GM12878 (cell line): Measurements from ENCODE around the gene ARHGEF3.

Experiments used
- ETV6 ChIP-seq, 2 experiments: fragments of 450-650 bp in 1 of 2; IDR thresholded peaks in 1 of 2; conservative IDR thresholded peaks in 1 of 2; 2 replicates each; pipeline ENCODE4 v1.6.1; 2014; ENCODE audit warnings: antibody characterized with exemption in 1 of 2, borderline replicate concordance in 1 of 2, low read depth in 1 of 2, mild to moderate bottlenecking in 1 of 2, moderate library complexity in 1 of 2
- EZH2 ChIP-seq: IDR thresholded peaks from 2 replicates; pipeline ENCODE4 v1.6.1; 2012; ENCODE audit warnings: low read depth, mild to moderate bottlenecking, control low read depth, inconsistent platforms, low read length, borderline replicate concordance; ENCODE audit not compliant: control insufficient read depth
- MYC ChIP-seq: IDR thresholded peaks from 2 replicates; pipeline ENCODE4 v1.6.1; 2011; ENCODE audit warnings: mild to moderate bottlenecking, low read length, moderate library complexity, inconsistent platforms; ENCODE audit not compliant: insufficient read depth, insufficient replicate concordance, insufficient read length, severe bottlenecking
- NR2C2 ChIP-seq: IDR thresholded peaks from 2 replicates; pipeline ENCODE4 v1.6.1; 2011; ENCODE audit warnings: borderline replicate concordance, low read depth; ENCODE audit not compliant: control insufficient read depth, insufficient read length
- POLR2A ChIP-seq: IDR thresholded peaks from 2 replicates; pipeline ENCODE4 v1.6.1; 2011; ENCODE audit warnings: low read depth, mild to moderate bottlenecking, low read length
- SRF ChIP-seq, 2 experiments: IDR thresholded peaks; 2 replicates each; pipeline ENCODE4 v1.6.1; 2011; ENCODE audit warnings: low read depth in 2 of 2, low read length in 2 of 2, mild to moderate bottlenecking in 1 of 2, moderate library complexity in 1 of 2
- USF2 ChIP-seq: IDR thresholded peaks from 2 replicates; pipeline ENCODE4 v1.6.1; 2011; ENCODE audit warnings: low read depth, low read length, improper control_type of control experiment, borderline replicate concordance
- ZNF592 ChIP-seq: fragments of 450-650 bp; IDR thresholded peaks from 2 replicates; pipeline ENCODE4 v1.6.1; 2017; ENCODE audit warnings: mild to moderate bottlenecking, moderate library complexity
- TF ChIP-seq, protein P1 (sequence below): IDR thresholded peaks from 2 replicates; pipeline ENCODE4 v1.6.1; 2012; ENCODE audit warnings: mild to moderate bottlenecking, low read depth, low read length
- TF ChIP-seq, protein P2 (sequence below): fragments of 450-650 bp; IDR thresholded peaks from 2 replicates; pipeline ENCODE4 v1.6.1; 2016; ENCODE audit warnings: mild to moderate bottlenecking
- TF ChIP-seq, protein P3 (sequence below), 3 experiments: IDR thresholded peaks in 2 of 3; conservative IDR thresholded peaks in 1 of 3; 2 replicates each; pipeline ENCODE4 v1.5.1; 2011; ENCODE audit warnings: low read depth in 3 of 3, low read length in 3 of 3, mild to moderate bottlenecking in 3 of 3, control low read depth in 2 of 3, moderate library complexity in 2 of 3, inconsistent platforms in 1 of 3, mixed read lengths in 1 of 3; ENCODE audit not compliant: control insufficient read depth in 2 of 3, insufficient read depth in 1 of 3; ENCODE audit errors: extremely low read depth in 1 of 3

DNA sequence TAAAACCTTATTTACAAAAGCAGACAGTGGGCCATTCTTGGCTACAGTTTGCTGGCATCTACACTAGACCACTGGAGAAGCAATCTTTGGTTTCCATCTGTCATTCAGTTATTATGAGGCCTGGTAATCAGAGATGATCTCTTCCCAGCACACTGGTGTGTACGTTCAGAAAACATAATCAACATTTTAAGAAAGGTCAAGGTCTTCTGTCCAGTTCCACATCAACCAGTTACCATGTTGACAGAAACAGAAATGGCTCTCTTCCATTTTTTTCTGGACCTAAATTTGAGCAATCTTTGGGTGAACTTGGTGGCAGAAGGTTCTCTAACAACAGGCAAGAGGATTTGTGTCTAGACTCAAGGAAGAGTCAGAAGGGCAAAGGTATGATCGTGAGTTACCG lies 29.8 kb upstream of the ARHGEF3 start:
- TF ChIP-seq EZH2 (no peak), POLR2A (no peak), ZNF592 (no peak), SRF (IDR thresholded peaks at IDR 0.05; ENCODE audit: low read depth in 2 of 2, low read length in 2 of 2) (no peak), MYC (no peak), NR2C2 (no peak), USF2 (no peak), ETV6 (conservative IDR thresholded peaks at IDR 0.05 in 1 of 2, IDR thresholded peaks at IDR 0.05 in 1 of 2; ENCODE audit: borderline replicate concordance in 1 of 2, low read depth in 1 of 2) (no peak)
- TF ChIP-seq, protein P1, sequence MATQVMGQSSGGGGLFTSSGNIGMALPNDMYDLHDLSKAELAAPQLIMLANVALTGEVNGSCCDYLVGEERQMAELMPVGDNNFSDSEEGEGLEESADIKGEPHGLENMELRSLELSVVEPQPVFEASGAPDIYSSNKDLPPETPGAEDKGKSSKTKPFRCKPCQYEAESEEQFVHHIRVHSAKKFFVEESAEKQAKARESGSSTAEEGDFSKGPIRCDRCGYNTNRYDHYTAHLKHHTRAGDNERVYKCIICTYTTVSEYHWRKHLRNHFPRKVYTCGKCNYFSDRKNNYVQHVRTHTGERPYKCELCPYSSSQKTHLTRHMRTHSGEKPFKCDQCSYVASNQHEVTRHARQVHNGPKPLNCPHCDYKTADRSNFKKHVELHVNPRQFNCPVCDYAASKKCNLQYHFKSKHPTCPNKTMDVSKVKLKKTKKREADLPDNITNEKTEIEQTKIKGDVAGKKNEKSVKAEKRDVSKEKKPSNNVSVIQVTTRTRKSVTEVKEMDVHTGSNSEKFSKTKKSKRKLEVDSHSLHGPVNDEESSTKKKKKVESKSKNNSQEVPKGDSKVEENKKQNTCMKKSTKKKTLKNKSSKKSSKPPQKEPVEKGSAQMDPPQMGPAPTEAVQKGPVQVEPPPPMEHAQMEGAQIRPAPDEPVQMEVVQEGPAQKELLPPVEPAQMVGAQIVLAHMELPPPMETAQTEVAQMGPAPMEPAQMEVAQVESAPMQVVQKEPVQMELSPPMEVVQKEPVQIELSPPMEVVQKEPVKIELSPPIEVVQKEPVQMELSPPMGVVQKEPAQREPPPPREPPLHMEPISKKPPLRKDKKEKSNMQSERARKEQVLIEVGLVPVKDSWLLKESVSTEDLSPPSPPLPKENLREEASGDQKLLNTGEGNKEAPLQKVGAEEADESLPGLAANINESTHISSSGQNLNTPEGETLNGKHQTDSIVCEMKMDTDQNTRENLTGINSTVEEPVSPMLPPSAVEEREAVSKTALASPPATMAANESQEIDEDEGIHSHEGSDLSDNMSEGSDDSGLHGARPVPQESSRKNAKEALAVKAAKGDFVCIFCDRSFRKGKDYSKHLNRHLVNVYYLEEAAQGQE = no peak
- TF ChIP-seq, protein P2, sequence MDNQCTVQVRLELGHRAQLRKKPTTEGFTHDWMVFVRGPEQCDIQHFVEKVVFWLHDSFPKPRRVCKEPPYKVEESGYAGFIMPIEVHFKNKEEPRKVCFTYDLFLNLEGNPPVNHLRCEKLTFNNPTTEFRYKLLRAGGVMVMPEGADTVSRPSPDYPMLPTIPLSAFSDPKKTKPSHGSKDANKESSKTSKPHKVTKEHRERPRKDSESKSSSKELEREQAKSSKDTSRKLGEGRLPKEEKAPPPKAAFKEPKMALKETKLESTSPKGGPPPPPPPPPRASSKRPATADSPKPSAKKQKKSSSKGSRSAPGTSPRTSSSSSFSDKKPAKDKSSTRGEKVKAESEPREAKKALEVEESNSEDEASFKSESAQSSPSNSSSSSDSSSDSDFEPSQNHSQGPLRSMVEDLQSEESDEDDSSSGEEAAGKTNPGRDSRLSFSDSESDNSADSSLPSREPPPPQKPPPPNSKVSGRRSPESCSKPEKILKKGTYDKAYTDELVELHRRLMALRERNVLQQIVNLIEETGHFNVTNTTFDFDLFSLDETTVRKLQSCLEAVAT = no peak
- TF ChIP-seq, protein P3, sequence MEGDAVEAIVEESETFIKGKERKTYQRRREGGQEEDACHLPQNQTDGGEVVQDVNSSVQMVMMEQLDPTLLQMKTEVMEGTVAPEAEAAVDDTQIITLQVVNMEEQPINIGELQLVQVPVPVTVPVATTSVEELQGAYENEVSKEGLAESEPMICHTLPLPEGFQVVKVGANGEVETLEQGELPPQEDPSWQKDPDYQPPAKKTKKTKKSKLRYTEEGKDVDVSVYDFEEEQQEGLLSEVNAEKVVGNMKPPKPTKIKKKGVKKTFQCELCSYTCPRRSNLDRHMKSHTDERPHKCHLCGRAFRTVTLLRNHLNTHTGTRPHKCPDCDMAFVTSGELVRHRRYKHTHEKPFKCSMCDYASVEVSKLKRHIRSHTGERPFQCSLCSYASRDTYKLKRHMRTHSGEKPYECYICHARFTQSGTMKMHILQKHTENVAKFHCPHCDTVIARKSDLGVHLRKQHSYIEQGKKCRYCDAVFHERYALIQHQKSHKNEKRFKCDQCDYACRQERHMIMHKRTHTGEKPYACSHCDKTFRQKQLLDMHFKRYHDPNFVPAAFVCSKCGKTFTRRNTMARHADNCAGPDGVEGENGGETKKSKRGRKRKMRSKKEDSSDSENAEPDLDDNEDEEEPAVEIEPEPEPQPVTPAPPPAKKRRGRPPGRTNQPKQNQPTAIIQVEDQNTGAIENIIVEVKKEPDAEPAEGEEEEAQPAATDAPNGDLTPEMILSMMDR (IDR thresholded peaks at IDR 0.05 in 2 of 3, conservative IDR thresholded peaks at IDR 0.05 in 1 of 3; ENCODE audit: control insufficient read depth in 2 of 3, extremely low read depth in 1 of 3, insufficient read depth in 1 of 3, low read depth in 3 of 3, low read length in 3 of 3) = no peak
